IPS-15b (cell line): ENCODE data around the gene VEGFD.

Source experiments
- H3K27me3 ChIP-seq: one replicate; pipeline ENCODE4 v1.6.1; 2013; ENCODE audit warnings: low read length; ENCODE audit not compliant: control insufficient read depth, insufficient read depth
- H3K36me3 ChIP-seq: one replicate; pipeline ENCODE4 v1.6.1; 2013; ENCODE audit warnings: low read length; ENCODE audit not compliant: control insufficient read depth, insufficient read depth
- H3K4me1 ChIP-seq: one replicate; pipeline ENCODE4 v1.6.1; 2013; ENCODE audit warnings: mild to moderate bottlenecking, low read length; ENCODE audit not compliant: control insufficient read depth, insufficient read depth
- H3K4me3 ChIP-seq: one replicate; pipeline ENCODE4 v1.5.1; 2013; ENCODE audit warnings: low read depth, low read length
- H3K9ac ChIP-seq: one replicate; pipeline ENCODE4 v1.6.1; 2013; ENCODE audit warnings: low read depth, mild to moderate bottlenecking, low read length
- H3K9me3 ChIP-seq: one replicate; pipeline ENCODE4 v1.6.1; 2013; ENCODE audit warnings: mild to moderate bottlenecking, low read length; ENCODE audit not compliant: control insufficient read depth, insufficient read depth

VEGFD gene

DNA sequence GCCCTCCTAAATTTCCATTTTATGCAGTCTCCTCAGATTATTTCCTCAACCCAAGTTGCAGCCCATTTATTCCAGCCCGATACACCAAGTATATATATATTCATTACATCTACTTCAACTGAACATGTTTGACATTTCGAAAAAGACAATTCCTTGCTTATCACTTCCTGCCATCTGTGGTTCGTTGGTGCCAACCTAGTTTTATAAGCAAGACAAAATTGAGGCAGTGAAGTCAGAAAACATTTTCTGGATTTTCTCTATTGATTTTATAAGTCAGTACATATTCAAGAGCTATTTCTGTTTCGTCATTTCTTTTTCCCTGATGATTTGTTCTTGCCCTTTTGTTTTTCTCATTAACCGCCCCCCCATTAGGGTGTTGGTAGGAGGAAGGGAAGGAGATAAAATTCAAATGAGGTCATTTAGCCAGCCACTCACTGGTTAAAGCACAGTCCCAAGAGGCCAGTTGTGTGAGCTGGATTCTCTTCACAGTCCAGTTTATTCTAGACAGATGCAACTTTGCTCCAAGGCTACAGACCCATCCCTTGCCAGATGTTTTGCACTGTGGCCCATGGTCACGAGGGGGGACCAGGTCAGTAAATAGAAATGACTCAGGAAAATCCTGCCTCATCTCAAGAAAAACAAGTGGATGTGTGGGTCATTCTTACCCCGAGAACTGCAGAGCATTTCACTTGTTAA is 20.3 kb upstream of the VEGFD start:
- no peaks in the 10 kb centered on the region for H3K36me3 ChIP-seq
- no peaks in the 10 kb centered on the region for H3K9me3 ChIP-seq
- no peaks in the 10 kb centered on the region for H3K27me3 ChIP-seq
- H3K4me3 ChIP-seq, result no peak overlapping the region
- H3K9ac ChIP-seq, result no peak overlapping the region
- H3K4me1 ChIP-seq, result peaks cover 4% of the 10 kb centered on the region

DNA sequence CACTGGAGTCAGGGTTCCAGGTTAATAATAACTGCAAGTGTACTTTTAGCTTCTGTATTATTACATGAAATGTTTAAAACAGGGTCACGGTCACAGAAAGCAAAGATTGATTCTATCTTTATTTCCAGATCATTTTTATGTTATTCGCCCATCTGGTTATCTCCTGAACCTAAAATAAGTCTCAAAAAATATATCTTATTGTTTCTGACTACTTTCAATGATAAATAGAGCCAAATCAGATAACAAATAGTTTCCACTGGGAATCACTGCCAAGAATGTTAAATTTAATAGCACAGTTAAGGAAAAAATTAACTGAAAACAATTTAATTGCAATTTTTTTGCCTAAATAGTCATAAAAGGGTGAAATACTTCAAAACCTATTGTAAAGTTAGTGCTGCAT is 17.2 kb upstream of the VEGFD start:
- no peak overlapping the region for H3K9ac ChIP-seq

DNA sequence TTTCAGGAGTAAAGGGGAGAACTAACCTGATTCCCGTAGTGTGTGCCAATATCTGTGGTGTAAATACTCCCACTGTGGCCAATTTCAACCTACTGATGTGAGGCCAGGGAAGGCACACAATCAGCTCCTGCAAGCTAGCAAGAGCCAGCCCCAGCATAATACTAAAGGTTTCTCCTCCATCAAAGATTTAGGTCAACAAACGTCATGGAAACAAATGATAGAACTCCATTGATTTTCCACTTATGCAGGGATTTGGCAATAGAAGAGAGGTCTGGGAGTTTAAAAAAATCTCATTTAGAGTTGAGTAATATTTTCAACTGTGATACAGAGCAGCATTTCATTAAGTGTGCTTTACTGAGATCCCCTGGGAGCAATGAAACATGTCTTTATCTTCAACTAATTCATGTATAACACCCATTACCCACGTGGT is 15.8 kb upstream of the VEGFD start:
- Histone ChIP-seq H3K9ac (no peak overlapping the region), H3K36me3 (no peaks in the 10 kb centered on the region), H3K9me3 (no peaks in the 10 kb centered on the region), H3K4me3 (no peak overlapping the region), H3K4me1 (peaks cover 13% of the 10 kb centered on the region), H3K27me3 (no peaks in the 10 kb centered on the region)

More for the DNA sequence above, 17.2 kb upstream of the VEGFD start:
- H3K36me3 ChIP-seq, result no peaks in the 10 kb centered on the region
- H3K4me3 ChIP-seq, result no peak overlapping the region
- no peaks in the 10 kb centered on the region for H3K9me3 ChIP-seq
- H3K27me3 ChIP-seq, result no peaks in the 10 kb centered on the region
- H3K4me1 ChIP-seq, result peaks cover 13% of the 10 kb centered on the region

DNA sequence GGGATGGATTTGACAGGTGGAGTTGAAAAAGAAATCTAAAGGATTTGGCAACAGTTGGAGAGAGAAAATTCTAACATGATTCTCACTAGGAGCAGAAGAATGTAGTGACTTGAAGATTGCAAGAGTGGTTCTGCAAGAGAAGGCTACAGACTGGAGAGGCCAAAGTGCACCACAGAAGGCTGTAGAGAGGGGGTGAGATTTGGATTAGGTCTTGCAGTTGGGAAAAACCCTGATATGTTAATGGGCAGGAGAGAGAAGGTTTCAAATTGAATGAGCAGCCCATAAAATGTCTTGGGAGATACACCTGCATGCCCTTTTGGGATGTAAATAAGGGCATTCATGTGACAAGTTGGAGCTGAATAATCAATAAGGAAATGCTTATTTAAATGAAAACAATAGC is 14.7 kb upstream of the VEGFD start:
- Histone ChIP-seq H3K9ac (no peak overlapping the region), H3K9me3 (no peaks in the 10 kb centered on the region), H3K27me3 (no peaks in the 10 kb centered on the region), H3K36me3 (no peaks in the 10 kb centered on the region), H3K4me3 (no peak overlapping the region), H3K4me1 (peaks cover 9% of the 10 kb centered on the region)

DNA sequence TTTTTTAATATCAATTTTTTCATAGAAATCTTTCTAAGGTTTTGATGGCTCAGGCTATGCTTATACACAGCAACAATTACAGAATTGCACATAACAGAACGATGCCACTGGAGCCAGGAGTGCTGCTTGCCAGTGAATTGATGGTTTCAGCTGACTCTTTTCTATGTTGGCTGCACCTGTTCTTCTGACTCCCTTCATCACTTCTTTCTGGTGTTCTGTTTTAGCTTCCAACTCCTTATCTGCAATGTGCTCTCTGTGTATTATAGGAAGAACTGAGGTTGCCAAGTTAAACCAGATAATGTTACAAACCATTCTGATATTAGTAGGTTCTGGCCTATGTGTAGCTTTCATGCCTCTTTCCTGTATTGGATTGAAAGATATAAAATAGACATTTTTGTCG is 11.6 kb upstream of the VEGFD start:
- H3K9me3 ChIP-seq, result no peaks in the 10 kb centered on the region
- H3K4me3 ChIP-seq, result no peak overlapping the region
- H3K9ac ChIP-seq, result no peak overlapping the region
- no peaks in the 10 kb centered on the region for H3K27me3 ChIP-seq
- H3K4me1 ChIP-seq, result peaks cover 9% of the 10 kb centered on the region
- H3K36me3 ChIP-seq, result no peaks in the 10 kb centered on the region

DNA sequence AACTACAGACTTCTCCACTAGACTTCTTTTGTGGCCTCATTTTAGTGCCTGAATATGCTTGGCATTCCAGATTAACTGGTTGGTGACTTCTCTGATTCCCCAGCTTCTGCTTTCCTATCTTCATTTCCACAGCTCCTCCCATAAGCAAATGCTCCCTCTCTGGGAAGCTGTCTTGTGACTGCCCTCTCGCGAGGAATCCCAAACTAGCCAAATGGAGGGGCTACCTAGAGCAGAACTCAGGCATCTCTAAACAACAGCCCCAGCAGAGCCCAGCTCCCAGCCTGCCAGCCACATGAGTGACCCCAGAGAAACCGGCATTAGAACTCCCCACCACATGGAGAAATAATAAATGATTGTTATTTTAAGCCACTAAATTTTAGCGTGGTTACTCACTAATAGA is 7.6 kb upstream of the VEGFD start:
- no peak overlapping the region for H3K4me3 ChIP-seq
- no peaks in the 10 kb centered on the region for H3K9me3 ChIP-seq
- H3K36me3 ChIP-seq, result no peaks in the 10 kb centered on the region
- no peak overlapping the region for H3K9ac ChIP-seq
- H3K27me3 ChIP-seq, result no peaks in the 10 kb centered on the region
- H3K4me1 ChIP-seq, result no peaks in the 10 kb centered on the region

DNA sequence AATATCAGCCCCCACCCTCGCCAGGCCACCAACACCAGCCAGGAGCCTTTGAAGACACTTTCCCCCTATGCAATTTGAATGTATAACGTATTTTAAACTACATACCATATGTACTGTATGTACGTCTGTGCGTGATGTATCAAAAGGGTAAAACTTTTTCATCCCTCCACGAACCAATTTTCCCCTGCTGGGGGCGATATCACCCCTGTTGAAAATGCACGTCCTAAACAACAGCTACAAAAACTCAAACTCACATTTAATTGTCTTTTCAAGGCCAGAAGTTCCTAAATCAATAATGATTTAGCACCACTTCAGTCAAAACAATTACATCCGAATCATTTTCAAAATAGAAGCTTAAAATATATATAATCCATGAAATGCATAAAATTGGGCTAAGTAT is 1.4 kb downstream of the VEGFD start:
- H3K4me3 ChIP-seq, result no peak overlapping the region
- H3K4me1 ChIP-seq, result peaks cover 6% of the 10 kb centered on the region

DNA sequence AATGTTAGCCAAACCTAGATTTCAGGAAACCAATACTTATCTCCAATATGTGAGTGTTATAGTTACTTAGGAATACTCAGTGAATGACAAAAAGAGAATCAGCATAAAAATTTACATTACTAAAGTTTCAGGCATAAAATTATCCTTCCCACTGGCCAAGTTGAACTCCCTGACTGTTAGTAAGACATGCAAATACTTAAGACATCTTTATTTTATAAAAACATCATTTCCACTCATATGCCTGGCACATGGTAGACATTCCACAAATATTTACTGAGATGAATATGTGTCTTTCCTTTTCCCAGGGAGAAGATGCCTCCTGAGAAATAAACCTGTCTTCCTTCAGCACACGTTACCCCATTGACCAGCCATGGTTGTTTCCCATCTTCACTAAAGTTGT is 7.3 kb downstream of the VEGFD start:
- H3K4me3 ChIP-seq, result no peak overlapping the region
- no peaks in the 10 kb centered on the region for H3K27me3 ChIP-seq
- H3K9ac ChIP-seq, result no peak overlapping the region
- no peaks in the 10 kb centered on the region for H3K36me3 ChIP-seq
- no peaks in the 10 kb centered on the region for H3K9me3 ChIP-seq
- H3K4me1 ChIP-seq, result no peaks in the 10 kb centered on the region

More for the DNA sequence above, 1.4 kb downstream of the VEGFD start:
- Histone ChIP-seq H3K9me3 (no peaks in the 10 kb centered on the region), H3K36me3 (no peaks in the 10 kb centered on the region), H3K27me3 (no peaks in the 10 kb centered on the region), H3K9ac (no peak overlapping the region)

DNA sequence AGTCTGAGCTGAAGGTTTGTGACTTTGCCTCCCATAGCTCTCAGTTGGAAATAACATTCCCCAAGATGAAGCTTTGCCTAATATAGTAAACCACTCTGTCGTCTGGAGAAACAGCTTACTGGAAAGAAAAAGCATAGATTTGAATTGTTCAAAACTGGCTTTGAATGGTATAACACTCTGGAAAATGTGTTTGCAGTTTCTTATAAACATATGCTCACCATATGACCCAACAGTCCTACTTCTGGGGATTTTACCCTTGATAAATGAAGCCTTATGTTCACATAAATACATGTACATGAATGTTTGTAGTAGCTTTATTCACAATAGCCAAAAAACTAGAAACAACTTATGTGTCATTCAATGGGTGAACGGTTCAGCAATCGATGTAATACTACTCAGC is 10.2 kb downstream of the VEGFD start:
- Histone ChIP-seq H3K36me3 (no peaks in the 10 kb centered on the region), H3K27me3 (no peaks in the 10 kb centered on the region), H3K4me1 (no peaks in the 10 kb centered on the region), H3K4me3 (no peak overlapping the region), H3K9ac (no peak overlapping the region), H3K9me3 (no peaks in the 10 kb centered on the region)

DNA sequence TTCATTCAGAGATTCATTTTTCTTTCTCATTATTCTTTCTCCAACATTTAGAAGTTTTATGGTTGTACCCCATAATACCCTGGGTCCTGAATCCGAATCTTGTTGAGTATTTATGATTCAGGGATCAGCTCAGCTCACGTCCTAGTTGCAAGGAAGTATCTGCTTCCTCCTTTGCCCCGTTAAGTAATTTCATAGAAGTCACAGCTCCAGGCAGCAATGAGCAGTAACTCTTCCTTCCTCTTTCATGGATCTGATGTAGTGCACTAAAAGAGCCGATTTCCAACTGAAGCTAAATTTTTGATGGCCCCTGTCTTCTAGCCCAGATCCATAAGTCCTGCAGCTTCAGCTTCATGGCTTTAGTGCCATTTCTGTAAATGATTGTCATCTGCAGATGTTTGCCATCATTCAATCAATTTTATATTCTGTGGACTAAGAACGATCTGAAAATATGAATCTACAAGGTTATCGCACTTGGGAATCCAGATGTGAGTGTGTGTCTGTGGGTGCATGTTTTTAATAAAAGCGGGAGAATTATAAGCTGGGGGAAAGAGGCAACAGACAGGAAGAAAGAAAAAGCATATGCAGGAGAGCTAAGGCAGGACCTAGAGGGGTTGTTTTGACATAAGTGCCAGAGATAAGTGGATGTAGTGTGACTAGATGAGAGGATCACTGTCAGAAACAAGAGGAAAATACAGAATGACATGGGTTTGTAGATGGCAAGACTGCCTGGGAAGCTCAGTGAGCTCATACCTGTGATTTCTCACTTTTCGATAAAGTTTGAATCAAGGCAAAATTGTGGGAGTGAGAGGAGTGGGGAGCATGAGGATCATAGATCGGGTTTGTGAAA is 17.5 kb downstream of the VEGFD start:
- H3K4me3 ChIP-seq, result no peak overlapping the region
- no peak overlapping the region for H3K9ac ChIP-seq
- H3K9me3 ChIP-seq, result no peaks in the 10 kb centered on the region
- no peaks in the 10 kb centered on the region for H3K27me3 ChIP-seq
- H3K4me1 ChIP-seq, result no peaks in the 10 kb centered on the region
- H3K36me3 ChIP-seq, result no peaks in the 10 kb centered on the region

DNA sequence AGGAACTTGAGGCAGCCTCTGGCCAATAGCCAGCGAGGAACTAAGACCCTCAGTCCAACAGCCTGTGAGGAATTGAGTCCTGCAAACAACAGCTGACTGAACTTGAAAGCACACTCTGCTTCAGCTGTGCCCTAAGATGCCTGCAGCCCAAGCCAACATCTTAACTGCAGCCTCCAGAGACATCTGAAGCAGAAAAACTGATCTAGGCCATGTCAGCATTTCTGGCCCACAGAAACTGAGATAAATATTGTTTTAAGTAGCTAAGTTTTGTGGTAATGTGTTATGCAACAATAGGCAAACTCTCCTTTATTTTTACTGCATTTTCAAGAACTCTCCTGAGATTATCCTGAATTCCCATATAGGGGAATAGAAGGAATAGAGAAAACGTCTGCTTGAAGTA is 24.5 kb downstream of the VEGFD start:
- H3K9ac ChIP-seq, result no peak overlapping the region

DNA sequence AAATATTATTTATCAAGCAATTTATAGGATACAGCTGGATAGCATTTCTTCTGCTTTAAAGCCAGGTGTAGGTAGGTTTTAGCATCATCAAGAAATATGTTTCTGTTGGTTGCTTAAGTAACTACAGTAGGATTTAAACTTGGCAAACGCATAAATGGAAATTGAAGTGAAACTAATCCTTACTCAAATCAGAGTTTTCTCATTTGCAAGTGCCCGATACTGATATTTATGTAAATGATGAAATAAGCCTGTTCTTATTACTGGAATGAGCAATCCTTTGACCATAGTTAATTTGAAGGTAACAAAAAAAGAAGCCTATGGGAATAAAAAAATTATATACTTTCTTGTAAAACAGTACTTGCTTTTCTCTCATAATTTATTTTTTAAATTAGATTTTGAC is 25.7 kb downstream of the VEGFD start:
- no peaks in the 10 kb centered on the region for H3K27me3 ChIP-seq
- no peaks in the 10 kb centered on the region for H3K9me3 ChIP-seq
- H3K4me1 ChIP-seq, result no peaks in the 10 kb centered on the region
- no peak overlapping the region for H3K4me3 ChIP-seq
- no peak overlapping the region for H3K9ac ChIP-seq
- H3K36me3 ChIP-seq, result no peaks in the 10 kb centered on the region

More for the DNA sequence above, 24.5 kb downstream of the VEGFD start:
- Histone ChIP-seq H3K9me3 (no peaks in the 10 kb centered on the region), H3K4me3 (no peak overlapping the region), H3K36me3 (no peaks in the 10 kb centered on the region), H3K27me3 (no peaks in the 10 kb centered on the region), H3K4me1 (no peaks in the 10 kb centered on the region)
